Endodermal cell (in vitro differentiated cells): ENCODE results near the gene OCEL1. TPM values are rescaled to one million over a fixed set of nuclear protein-coding genes. Genes with fewer than 3 reads are reported as not detected.

Experiments used
- DNase-seq: peaks from one replicate; pipeline ENCODE4 v3.0.0-alpha.2; 2017
- H3K27ac ChIP-seq: 2 replicates; pipeline ENCODE4 v1.5.1; 2013; ENCODE audit warnings: mild to moderate bottlenecking, low read depth, low read length, moderate library complexity
- H3K27me3 ChIP-seq: 2 replicates; pipeline ENCODE4 v1.6.1; 2013; ENCODE audit warnings: mild to moderate bottlenecking, low read length, moderate library complexity; ENCODE audit not compliant: insufficient read depth, control insufficient read depth, poor library complexity, severe bottlenecking
- H3K36me3 ChIP-seq: 2 replicates; pipeline ENCODE4 v1.7.0; 2013; ENCODE audit warnings: mild to moderate bottlenecking, low read length, moderate library complexity; ENCODE audit not compliant: control insufficient read depth, insufficient read depth
- H3K4me1 ChIP-seq: one replicate; pipeline ENCODE4 v1.7.0; 2013; ENCODE audit warnings: low read length; ENCODE audit not compliant: control insufficient read depth, insufficient read depth
- H3K4me3 ChIP-seq: 2 replicates; pipeline ENCODE4 v1.5.1; 2013; ENCODE audit warnings: mild to moderate bottlenecking, low read length, moderate library complexity
- H3K9ac ChIP-seq: 2 replicates; pipeline ENCODE4 v1.6.1; 2013; ENCODE audit warnings: mild to moderate bottlenecking, low read length, moderate library complexity; ENCODE audit not compliant: poor library complexity, severe bottlenecking; ENCODE audit errors: extremely low read depth
- H3K9me3 ChIP-seq: 2 replicates; pipeline ENCODE4 v1.6.1; 2013; ENCODE audit warnings: mild to moderate bottlenecking, low read length, moderate library complexity; ENCODE audit not compliant: control insufficient read depth
- H3K27ac Mint-ChIP-seq: 2 replicates; pipeline ENCODE4 v1.8.0; 2020; ENCODE audit warnings: mixed read lengths
- H3K27me3 Mint-ChIP-seq: 2 replicates; pipeline ENCODE4 v1.8.0; 2021; ENCODE audit warnings: mild to moderate bottlenecking, mixed read lengths; ENCODE audit not compliant: insufficient read depth
- H3K36me3 Mint-ChIP-seq: 2 replicates; pipeline ENCODE4 v1.8.0; 2020; ENCODE audit warnings: low read depth, mixed read lengths
- H3K4me1 Mint-ChIP-seq: 2 replicates; pipeline ENCODE4 v1.8.0; 2020; ENCODE audit warnings: mixed read lengths
- H3K4me3 Mint-ChIP-seq: 2 replicates; pipeline ENCODE4 v1.8.0; 2020; ENCODE audit warnings: mild to moderate bottlenecking, moderate library complexity, mixed read lengths
- H3K9me3 Mint-ChIP-seq: 2 replicates; pipeline ENCODE4 v1.8.0; 2020; ENCODE audit warnings: mild to moderate bottlenecking, mixed read lengths
- CTCF ChIP-seq: fragments of 200-600 bp; sonication (generic); conservative IDR thresholded peaks from 2 replicates; pipeline ENCODE4 v1.5.0; 2021; ENCODE audit warnings: antibody characterized with exemption, mild to moderate bottlenecking
- WGBS, 2 experiments: methylation state at CpG; one replicate each; pipeline versions ENCODE4 v1.1.5 to v1.1.7; 2013; ENCODE audit warnings: missing lambda C conversion rate in 2 of 2, mixed read lengths in 1 of 2; ENCODE audit not compliant: insufficient coverage in 1 of 2, insufficient read length in 1 of 2; 5-methylcytosine and 5-hydroxymethylcytosine counted together
- total RNA-seq, 2 donors: library from RNA; stranded (reverse); fragmentation: NEBNext Ultra II Directional in 1 of 2; extraction: Animal tissue kit (Norgen Biotek cat#: 25700) in 1 of 2; gene quantifications; 2 replicates in 1 of 2; 3 replicates in 1 of 2; pipeline ENCODE4 v1.2.1, GENCODE V29; 2021

The OCEL1 gene
- total RNA-seq, 2 donors from 2014 or later: 23.1 to 29.1 TPM

GRCh38 chr19:17232258-17232657 lies 6.2 kb downstream of the OCEL1 start:
- H3K36me3 Mint-ChIP-seq: peaks cover 33% of the 10 kb centered on the region
- Histone ChIP-seq H3K36me3 (peaks cover 46% of the 10 kb centered on the region), H3K4me1 (peaks cover 4% of the 10 kb centered on the region), H3K27ac (no peak overlapping the region), H3K9ac (no peak overlapping the region), H3K9me3 (no peaks in the 10 kb centered on the region), H3K4me3 (no peak overlapping the region), H3K27me3 (no peaks in the 10 kb centered on the region)
- no peak for DNase-seq
- H3K4me3 Mint-ChIP-seq: no peak overlapping the region
- whole genome bisulfite sequencing, 2 experiments: 95 to 98% methylated on average over 17 to 25 of the region's 25 CpGs
- no peak for TF ChIP-seq CTCF
- H3K4me1 Mint-ChIP-seq: peaks cover 3% of the 10 kb centered on the region
- H3K9me3 Mint-ChIP-seq: no peaks in the 10 kb centered on the region
- H3K27me3 Mint-ChIP-seq: no peaks in the 10 kb centered on the region
- no peak overlapping the region for H3K27ac Mint-ChIP-seq

GRCh38 chr19:17234911-17235299 lies 8.9 kb downstream of the OCEL1 start:
- no peaks in the 10 kb centered on the region for H3K27me3 Mint-ChIP-seq
- Histone ChIP-seq H3K9ac (peak overlapping the region; percentile 15), H3K27ac (no peak overlapping the region), H3K4me1 (peaks cover 4% of the 10 kb centered on the region), H3K27me3 (no peaks in the 10 kb centered on the region), H3K4me3 (peak overlapping the region; percentile 78), H3K36me3 (peaks cover 60% of the 10 kb centered on the region), H3K9me3 (no peaks in the 10 kb centered on the region)
- no peaks in the 10 kb centered on the region for H3K9me3 Mint-ChIP-seq
- peaks cover 42% of the 10 kb centered on the region for H3K36me3 Mint-ChIP-seq
- no peak for TF ChIP-seq CTCF
- peak; percentile 90 for DNase-seq
- peaks cover 3% of the 10 kb centered on the region for H3K4me1 Mint-ChIP-seq
- H3K27ac Mint-ChIP-seq: peak overlapping the region; percentile 48
- peak overlapping the region; percentile 62 for H3K4me3 Mint-ChIP-seq
- 6 to 15% methylated on average over 7 to 10 of the region's 11 CpGs for WGBS, 2 experiments

- peak; percentile 63 for TF ChIP-seq CTCF
- H3K4me3 Mint-ChIP-seq: peak overlapping the region; percentile 62
- H3K9me3 Mint-ChIP-seq: no peaks in the 10 kb centered on the region
- Histone ChIP-seq H3K9me3 (no peaks in the 10 kb centered on the region), H3K27ac (peak overlapping the region; percentile 44), H3K4me3 (peak overlapping the region; percentile 78), H3K4me1 (peaks cover 4% of the 10 kb centered on the region), H3K36me3 (peaks cover 66% of the 10 kb centered on the region), H3K9ac (peak overlapping the region; percentile 15), H3K27me3 (no peaks in the 10 kb centered on the region)
- WGBS, 2 experiments: 3 to 6% methylated on average over 18 to 80 of the region's 80 CpGs
- H3K27ac Mint-ChIP-seq: peak overlapping the region; percentile 48
- peak; percentile 85 for DNase-seq
- H3K4me1 Mint-ChIP-seq: peaks cover 3% of the 10 kb centered on the region
- H3K27me3 Mint-ChIP-seq: no peaks in the 10 kb centered on the region
- peaks cover 40% of the 10 kb centered on the region for H3K36me3 Mint-ChIP-seq
Observed at GRCh38 chr19:17235300-17235970, 9.4 kb downstream of the OCEL1 start.
